Stimulated activated CD8-positive, alpha-beta memory T cell treated with anti-CD3 and anti-CD28 coated beads, Interleukin-2, amount 100 ng/mL, for 48 hours (primary cell): ENCODE measurements around the gene FTO.

Experiments
- DNase-seq, 2 donors: peaks; one replicate each; pipeline ENCODE4 v3.0.0-alpha.2; 2020; ENCODE audit warnings: low read depth in 2 of 2

FTO gene

GRCh38 chr16:53898993-53899392 lies 195.0 kb downstream of the FTO start:
- no peak for DNase-seq

GRCh38 chr16:53899431-53899830 lies 195.5 kb downstream of the FTO start:
- DNase-seq = no peak

DNA sequence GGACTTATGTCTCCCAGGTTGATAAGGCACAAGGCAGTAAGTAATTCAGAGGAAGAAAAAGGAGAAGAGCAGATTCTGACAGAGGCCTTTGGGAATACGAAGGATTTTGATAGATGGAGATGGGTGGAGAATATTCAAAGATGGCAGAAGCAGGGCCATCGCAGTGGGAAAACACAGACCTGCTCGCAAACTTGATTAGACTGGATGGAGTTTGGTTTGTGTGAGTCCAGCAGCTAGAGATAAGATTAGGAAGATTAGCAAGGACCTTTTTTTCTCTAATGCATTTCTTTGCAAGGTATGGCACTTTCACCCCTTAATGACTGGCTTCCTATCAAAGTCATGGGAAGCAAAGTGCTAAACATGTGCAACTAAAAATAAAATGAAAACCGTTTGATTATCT lies 196.7 kb downstream of the FTO start:
- no peak for DNase-seq

DNA sequence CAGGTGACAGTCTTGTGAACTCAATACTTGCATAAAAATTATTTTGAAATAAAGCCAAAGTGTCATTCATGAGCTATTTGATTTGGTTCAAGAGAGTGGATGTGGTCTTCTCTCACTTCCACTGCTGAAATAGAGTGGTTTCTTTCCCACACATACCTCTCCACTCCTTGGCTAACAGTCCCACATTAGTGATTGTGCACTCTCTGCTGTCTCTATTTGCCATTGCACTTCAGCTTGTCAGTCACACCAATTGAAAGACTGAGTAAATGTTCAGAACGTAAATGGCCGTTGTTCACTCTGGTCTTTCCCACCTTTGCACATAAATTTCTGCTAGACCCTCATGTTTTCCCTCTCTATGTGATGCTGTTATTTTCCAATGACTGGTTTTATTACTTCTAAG lies 197.5 kb downstream of the FTO start:
- DNase-seq = no peak

- DNase-seq = no peak
Measured at GRCh38 chr16:53904533-53904932, 200.6 kb downstream of the FTO start.

DNA sequence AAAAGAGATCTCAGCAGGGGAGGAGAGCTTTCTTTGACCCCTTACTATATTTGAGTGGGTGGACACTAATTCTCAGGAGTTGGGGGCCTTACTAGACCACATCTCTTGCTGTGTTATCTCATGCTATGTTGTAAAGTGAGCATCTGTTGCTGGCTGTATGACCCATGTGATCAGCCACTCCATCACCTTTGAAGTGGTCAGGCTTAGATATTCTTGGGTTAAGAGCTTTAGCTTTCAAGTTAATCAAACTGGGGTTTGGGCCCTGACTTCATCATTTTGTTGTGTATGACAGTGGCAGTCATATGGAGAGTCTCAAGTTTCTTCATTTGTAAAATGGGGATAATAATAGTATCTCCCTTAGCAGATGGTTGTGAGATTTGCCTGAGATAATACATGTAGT lies 201.1 kb downstream of the FTO start:
- no peak for DNase-seq

DNA sequence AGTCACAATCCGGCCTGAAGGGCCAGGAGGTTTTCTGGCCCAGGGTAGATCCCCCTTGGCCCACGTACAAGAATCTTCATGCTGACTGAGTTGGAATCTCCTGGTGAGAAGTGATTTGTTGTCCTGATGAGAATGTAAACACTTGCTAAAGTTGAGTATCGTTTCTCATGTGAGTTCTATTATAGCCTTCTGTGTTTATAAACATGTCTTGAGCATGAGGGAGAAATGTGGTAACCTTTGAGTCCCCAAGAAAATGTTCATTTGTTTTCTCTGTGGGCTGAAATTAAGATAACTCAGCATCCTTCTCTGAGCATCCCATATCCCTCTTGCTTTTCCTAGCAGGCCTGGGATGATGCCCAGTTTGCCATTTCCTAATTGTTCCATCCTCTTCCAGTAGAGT lies 204.8 kb downstream of the FTO start:
- DNase-seq = no peak

- DNase-seq = no peak
Measured at GRCh38 chr16:53910990-53911389, 207.0 kb downstream of the FTO start.

- DNase-seq = no peak
Measured at GRCh38 chr16:53911513-53911912, 207.6 kb downstream of the FTO start.

- peak in 1 of 2 donors; percentile 23 for DNase-seq
Measured at GRCh38 chr16:53912155-53912554, 208.2 kb downstream of the FTO start.

DNA sequence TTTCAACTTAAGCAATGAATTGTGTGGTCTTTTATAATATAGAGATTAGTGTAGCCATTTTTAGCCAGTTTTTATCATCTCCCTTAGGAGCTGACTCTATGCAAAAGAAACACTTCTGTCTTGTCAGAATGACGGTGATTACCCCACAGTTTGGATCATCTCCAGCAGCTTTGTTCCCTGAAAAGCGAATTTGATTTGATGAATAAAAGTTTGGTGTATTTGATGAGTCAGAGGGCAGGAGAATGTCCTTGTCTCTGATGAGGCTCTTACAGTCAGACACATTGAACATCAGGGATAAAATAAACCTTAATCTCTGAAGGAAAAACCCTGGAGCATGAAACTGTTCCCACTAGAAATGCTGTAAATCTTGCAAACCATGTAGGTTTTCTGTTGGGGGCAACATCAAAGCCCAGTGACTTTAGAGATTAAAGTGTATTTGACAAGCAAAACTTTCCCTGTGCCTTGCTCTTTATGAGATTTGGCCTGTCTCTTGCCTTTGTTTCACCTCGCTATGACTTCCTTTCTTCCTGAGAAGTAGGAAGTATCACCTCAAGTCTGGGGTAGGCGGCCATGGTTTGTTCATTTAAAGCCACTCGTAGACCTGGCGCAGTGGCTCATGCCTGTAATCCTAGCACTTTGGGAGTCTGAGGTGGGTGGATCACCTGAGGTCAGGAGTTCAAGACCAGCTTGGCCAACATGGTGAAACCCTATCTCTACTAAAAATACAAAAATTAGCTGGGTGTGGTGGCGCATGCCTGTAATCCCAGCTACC lies 209.3 kb downstream of the FTO start:
- peak in 1 of 2 donors; percentile 11 for DNase-seq

DNA sequence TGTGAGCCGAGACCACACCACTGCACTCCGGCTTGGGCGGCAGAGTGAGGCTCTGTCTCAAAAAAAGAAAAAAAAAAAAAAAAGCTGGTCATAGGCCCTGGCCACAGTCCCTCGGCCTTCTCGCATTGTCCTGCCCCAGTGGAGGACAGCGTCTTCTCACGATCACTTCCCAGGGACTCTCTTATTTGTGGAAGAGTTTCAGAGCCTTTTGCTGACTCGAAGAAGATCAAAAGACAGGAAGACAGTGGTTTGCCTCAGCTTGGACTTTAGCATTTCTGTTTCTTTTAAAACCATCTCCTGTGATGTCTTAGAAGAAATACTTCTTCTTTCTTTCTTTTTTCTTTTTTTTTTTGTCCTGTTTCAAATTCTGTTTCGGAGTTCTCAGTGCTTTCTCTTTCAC lies 210.0 kb downstream of the FTO start:
- no peak for DNase-seq

DNA sequence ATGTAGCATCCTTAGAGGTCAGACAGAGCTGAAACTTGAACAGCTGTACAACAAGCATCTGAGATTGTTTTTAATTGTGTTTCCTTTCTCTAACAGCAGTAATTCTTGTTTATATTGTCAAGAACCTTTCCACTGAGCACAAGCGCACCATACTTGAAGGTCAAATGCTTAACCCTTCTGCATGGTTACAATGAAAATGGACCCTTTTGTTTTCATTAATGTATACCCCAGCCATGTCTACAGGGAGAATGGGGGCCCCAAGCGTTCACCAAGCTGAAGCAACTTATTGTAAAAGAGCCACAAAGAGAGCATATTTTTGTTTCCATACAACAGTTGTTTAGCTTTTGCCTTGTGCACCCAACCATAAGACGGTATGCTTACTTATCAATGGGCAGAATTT lies 210.8 kb downstream of the FTO start:
- no peak for DNase-seq

DNA sequence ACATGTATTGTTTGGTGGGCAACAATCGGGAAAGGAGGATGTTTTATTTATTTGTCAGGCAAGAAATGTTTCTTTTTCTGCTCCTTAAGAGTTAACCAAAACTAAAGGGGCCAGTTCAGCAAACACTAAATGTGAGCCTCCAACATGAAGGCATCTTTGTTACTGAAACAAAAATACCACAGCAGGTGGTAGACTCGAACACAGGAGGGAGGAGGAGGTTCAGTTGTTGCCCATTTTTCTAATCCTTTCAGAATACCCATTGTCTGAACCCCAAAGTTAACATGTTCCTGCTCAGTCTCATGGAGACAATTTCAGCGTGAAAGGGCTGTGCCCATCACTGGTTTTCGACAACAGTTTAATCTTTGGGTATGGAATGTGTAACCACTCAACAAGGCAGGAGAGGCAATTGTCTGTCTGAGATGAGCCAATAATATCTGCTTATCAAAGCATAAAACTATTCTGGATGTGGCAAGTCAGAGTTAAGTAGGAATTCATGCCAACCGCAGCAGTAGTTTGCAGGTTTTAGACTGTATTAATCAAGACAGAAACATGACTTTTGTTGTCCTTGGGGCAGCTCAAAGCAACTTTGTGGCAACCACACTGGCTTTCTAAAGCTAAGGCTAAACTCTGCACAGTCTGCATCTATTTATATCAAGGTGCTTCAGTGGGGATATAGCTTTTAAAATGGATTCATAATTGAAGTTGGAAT lies 211.7 kb downstream of the FTO start:
- no peak for DNase-seq

DNA sequence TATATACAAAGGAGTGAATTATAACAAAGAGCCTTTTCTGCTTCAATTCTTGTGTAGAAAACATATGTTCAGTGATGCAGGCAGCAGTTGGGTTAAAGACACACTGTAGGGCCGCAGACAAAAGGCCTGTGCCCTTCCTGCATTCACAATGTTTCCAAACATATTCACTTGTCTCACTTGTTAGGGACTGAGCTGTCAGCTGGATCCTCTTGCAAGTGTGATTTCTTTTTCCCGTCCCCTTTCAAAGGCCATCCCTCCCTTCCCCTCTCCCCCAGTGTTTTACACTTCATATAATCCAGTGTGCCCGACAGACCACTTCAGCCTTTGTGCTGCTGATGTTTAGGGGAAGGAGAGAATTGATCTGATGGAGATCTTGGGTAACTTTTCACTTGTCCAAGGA lies 217.0 kb downstream of the FTO start:
- no peak for DNase-seq

GRCh38 chr16:53922067-53922806 lies 218.3 kb downstream of the FTO start:
- DNase-seq = no peak

GRCh38 chr16:53922807-53923571 lies 219.0 kb downstream of the FTO start:
- no peak for DNase-seq

GRCh38 chr16:53924331-53925106 lies 220.6 kb downstream of the FTO start:
- no peak for DNase-seq

DNA sequence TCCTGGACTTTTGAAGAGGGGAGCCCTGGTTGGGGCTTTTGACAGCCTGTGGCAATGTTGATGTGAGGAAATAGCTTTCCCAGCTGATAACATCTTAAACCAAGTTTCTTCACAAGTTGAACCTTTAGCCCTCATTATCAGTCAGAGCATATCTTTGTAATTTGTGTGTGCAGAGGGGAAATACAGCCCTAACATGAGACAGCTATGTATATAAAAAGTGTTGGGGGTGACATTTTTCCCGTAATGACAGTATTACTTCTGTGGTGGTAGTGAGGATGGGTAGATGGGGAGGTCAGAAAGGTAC lies 221.1 kb downstream of the FTO start:
- DNase-seq = no peak

- DNase-seq = no peak
Measured at GRCh38 chr16:53925526-53925925, 221.6 kb downstream of the FTO start.

DNA sequence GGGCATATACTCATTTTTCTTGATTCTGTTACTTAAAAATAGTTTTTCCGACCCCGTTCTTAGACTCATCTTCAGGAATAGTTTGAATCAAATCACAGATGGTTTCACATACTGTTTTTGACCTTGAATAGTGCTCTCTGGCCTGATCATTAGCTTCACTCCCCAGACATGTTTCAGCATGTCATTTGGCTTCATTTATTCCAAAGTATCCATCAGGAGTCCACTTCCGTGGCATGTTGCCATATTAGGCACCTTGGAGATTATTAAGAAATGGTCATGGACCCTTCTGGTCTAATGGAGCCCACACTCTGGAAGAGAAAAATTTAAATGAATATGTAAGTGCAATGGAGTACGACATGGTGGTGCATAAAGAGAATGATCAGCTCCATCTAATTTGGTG lies 222.3 kb downstream of the FTO start:
- no peak for DNase-seq
